Measurements from ENCODE around the gene APCDD1. TPM values are rescaled to one million over a fixed set of nuclear protein-coding genes. Genes with fewer than 3 reads are reported as not detected.

The APCDD1 gene
- total RNA-seq, 1 experiment from 2014 or later, result not detected

- ATAC-seq, result no peak
- RAD21 ChIA-PET (ENCODE audit: low non-redundant PET in 1 of 2, low total read pairs in 2 of 2, uncharacterized antibody in 2 of 2, unreplicated experiment in 2 of 2), result no interaction called here
- no TSS peak for BruUV-seq (replicated peaks)
Observed at GRCh38 chr18:10470429-10470828, 16.0 kb downstream of the APCDD1 start.

More at GRCh38 chr18:10470429-10470828, 16.0 kb downstream of the APCDD1 start:
- no peaks in the 10 kb centered on the region for H3K36me3 ChIP-seq (ENCODE audit: control insufficient read depth in 1 of 2, insufficient read depth in 2 of 2, low read length in 2 of 2)
- no peaks in the 10 kb centered on the region for H3K79me2 ChIP-seq (ENCODE audit: insufficient read depth, low read length)
- H3K9me3 ChIP-seq (ENCODE audit: control insufficient read depth in 1 of 2, insufficient read depth in 1 of 2, low read depth in 1 of 2, low read length in 2 of 2), result no peaks in the 10 kb centered on the region
- H3K9ac ChIP-seq (ENCODE audit: low read length), result no peak overlapping the region
- no peaks in the 10 kb centered on the region for H4K20me1 ChIP-seq (ENCODE audit: insufficient read depth)
- H3K9me2 ChIP-seq (ENCODE audit: insufficient read depth), result no peaks in the 10 kb centered on the region
- no peaks in the 10 kb centered on the region for H3K4me1 ChIP-seq (ENCODE audit: control insufficient read depth in 1 of 2, insufficient read depth in 2 of 2, low read length in 2 of 2)
- intact Hi-C loops (cut with micrococcal nuclease), result no loop called here
- peaks cover 35% of the 10 kb centered on the region for H3K27me3 ChIP-seq (ENCODE audit: insufficient read depth, low read length)
- no peak overlapping the region for H3K4me3 ChIP-seq (replicated peaks in 1 of 2; ENCODE audit: low read depth in 1 of 2, low read length in 2 of 2)
- ChIA-PET POLR2A (no interaction called here), CTCF (no interaction called here)
- no peak for DNase-seq (ENCODE audit: low read depth, low spot score)
- H3K27ac ChIP-seq (ENCODE audit: low read depth, low read length), result no peak overlapping the region
- no peak overlapping the region for H3K4me2 ChIP-seq (ENCODE audit: low read length)
- no peak overlapping the region for H2AFZ ChIP-seq (ENCODE audit: low read depth, low read length, poor library complexity, severe bottlenecking)
- no peak for TF ChIP-seq YY1 (IDR thresholded peaks at IDR 0.05; ENCODE audit: extremely low read depth, insufficient replicate concordance, low read depth, low read length)
- no peak for TF ChIP-seq CEBPB (IDR thresholded peaks at IDR 0.05; ENCODE audit: low read depth)
- no peak for TF ChIP-seq SP1 (IDR thresholded peaks at IDR 0.05; ENCODE audit: low read depth)
- TF ChIP-seq ELF1 (IDR thresholded peaks at IDR 0.05; ENCODE audit: borderline replicate concordance, low read depth), result no peak
- no peak for TF ChIP-seq RAD21 (IDR thresholded peaks at IDR 0.05; ENCODE audit: low read depth)
- no peak for TF ChIP-seq POLR2AphosphoS5 (IDR thresholded peaks at IDR 0.05; ENCODE audit: low read depth, low read length)
- TF ChIP-seq, protein P1, sequence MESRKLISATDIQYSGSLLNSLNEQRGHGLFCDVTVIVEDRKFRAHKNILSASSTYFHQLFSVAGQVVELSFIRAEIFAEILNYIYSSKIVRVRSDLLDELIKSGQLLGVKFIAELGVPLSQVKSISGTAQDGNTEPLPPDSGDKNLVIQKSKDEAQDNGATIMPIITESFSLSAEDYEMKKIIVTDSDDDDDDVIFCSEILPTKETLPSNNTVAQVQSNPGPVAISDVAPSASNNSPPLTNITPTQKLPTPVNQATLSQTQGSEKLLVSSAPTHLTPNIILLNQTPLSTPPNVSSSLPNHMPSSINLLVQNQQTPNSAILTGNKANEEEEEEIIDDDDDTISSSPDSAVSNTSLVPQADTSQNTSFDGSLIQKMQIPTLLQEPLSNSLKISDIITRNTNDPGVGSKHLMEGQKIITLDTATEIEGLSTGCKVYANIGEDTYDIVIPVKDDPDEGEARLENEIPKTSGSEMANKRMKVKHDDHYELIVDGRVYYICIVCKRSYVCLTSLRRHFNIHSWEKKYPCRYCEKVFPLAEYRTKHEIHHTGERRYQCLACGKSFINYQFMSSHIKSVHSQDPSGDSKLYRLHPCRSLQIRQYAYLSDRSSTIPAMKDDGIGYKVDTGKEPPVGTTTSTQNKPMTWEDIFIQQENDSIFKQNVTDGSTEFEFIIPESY (IDR thresholded peaks at IDR 0.05; ENCODE audit: extremely low read depth, insufficient replicate concordance, low read length), result no peak
- TF ChIP-seq ZNF274 (IDR thresholded peaks at IDR 0.05; ENCODE audit: low read depth, low read length), result no peak
- TF ChIP-seq JUND (IDR thresholded peaks at IDR 0.05), result no peak
- no peak for TF ChIP-seq CTCF (IDR thresholded peaks at IDR 0.05 in 2 of 3, conservative IDR thresholded peaks at IDR 0.05 in 1 of 3; ENCODE audit: borderline replicate concordance in 1 of 3, insufficient read depth in 1 of 3, low read depth in 2 of 3, low read length in 2 of 3)
- TF ChIP-seq SRF (IDR thresholded peaks at IDR 0.05; ENCODE audit: low read depth), result no peak
